GM10248 (cell line): ENCODE results near the gene ARSB.

ENCODE experiments used
- CTCF ChIA-PET: fragments of 300-600 bp; sonication (Branson Sonifier 250); formaldehyde crosslinking; extraction: SDS; loops from one replicate; lab custom pipeline; 2021; ENCODE audit warnings: antibody characterized with exemption; lab: Yijun Ruan, JAX
- POLR2A ChIA-PET: fragments of 350-650 bp; sonication (Branson Sonifier 250); formaldehyde crosslinking; extraction: SDS; loops from one replicate; lab custom pipeline; 2020; ENCODE audit warnings: antibody characterized with exemption; lab: Yijun Ruan, JAX
- DNase-seq: peaks from one replicate; pipeline ENCODE4 v3.0.0; 2012; ENCODE audit errors: extremely low spot score
- CTCF ChIP-seq: IDR thresholded peaks from 2 replicates; pipeline ENCODE4 v1.5.1; 2012; ENCODE audit warnings: mild to moderate bottlenecking, low read depth; ENCODE audit errors: extremely low read depth, missing control alignments, control extremely low read depth

ARSB gene

GRCh38 chr5:79011869-79012268, 26.8 kb upstream of the ARSB start:
- ChIA-PET CTCF (interaction anchor here (2.2 to 8.4 kb wide), 2 partner anchors 10 to 121 kb away, joined by 5 to 96 read pairs; no protein-coding TSS in a partner anchor), POLR2A (no interaction called here)
- DNase-seq: no peak
- TF ChIP-seq CTCF: no peak

- CTCF ChIA-PET: interaction anchor here (2.2 to 8.4 kb wide), 2 partner anchors 11 to 122 kb away, joined by 5 to 96 read pairs; no protein-coding TSS in a partner anchor
- TF ChIP-seq CTCF: no peak
- DNase-seq: no peak
- POLR2A ChIA-PET: no interaction called here
Measured at GRCh38 chr5:79011219-79011836, 26.2 kb upstream of the ARSB start.

GRCh38 chr5:79008362-79008761, 23.3 kb upstream of the ARSB start:
- POLR2A ChIA-PET: no interaction called here
- DNase-seq: no peak
- CTCF ChIA-PET: interaction anchor here (1.2 to 8.4 kb wide), 4 partner anchors 9 to 456 kb away, joined by 3 to 96 read pairs (median 4); no protein-coding TSS in a partner anchor
- no peak for TF ChIP-seq CTCF

GRCh38 chr5:79007872-79008271, 22.8 kb upstream of the ARSB start:
- ChIA-PET POLR2A (no interaction called here), CTCF (interaction anchor here (1.1 to 8.4 kb wide), 4 partner anchors 9 to 457 kb away, joined by 3 to 96 read pairs (median 4); no protein-coding TSS in a partner anchor)
- DNase-seq: no peak
- no peak for TF ChIP-seq CTCF

GRCh38 chr5:79005936-79006631, 21.0 kb upstream of the ARSB start:
- ChIA-PET POLR2A (no interaction called here), CTCF (interaction anchor here (2.1 to 8.4 kb wide), 2 partner anchors 16 to 459 kb away, joined by 6 to 96 read pairs; no protein-coding TSS in a partner anchor)
- DNase-seq: no peak
- no peak for TF ChIP-seq CTCF

GRCh38 chr5:79005151-79005550, 20.0 kb upstream of the ARSB start:
- no peak for TF ChIP-seq CTCF
- CTCF ChIA-PET: no interaction called here
- POLR2A ChIA-PET: no interaction called here
- DNase-seq: no peak
